Keratinocyte (primary cell): ENCODE measurements around the gene ZNF516. TPM values are rescaled to one million over a fixed set of nuclear protein-coding genes. Genes with fewer than 3 reads are reported as not detected.

Source experiments
- DNase-seq: peaks from one replicate; pipeline ENCODE4 v3.0.0-alpha.2; 2011; ENCODE audit warnings: low read depth, missing footprints, low spot score
- FAIRE-seq: peaks from 2 replicates; lab custom pipeline; 2011; peaks lifted over from hg19 to GRCh38; lab: Jason Lieb, UNC
- H2AFZ ChIP-seq: 2 replicates; pipeline ENCODE4 v1.6.0; 2012; ENCODE audit warnings: low read length, control low read depth, inconsistent platforms; ENCODE audit not compliant: control insufficient read depth
- H3K27ac ChIP-seq: 2 replicates; pipeline ENCODE4 v1.5.1; 2011; ENCODE audit warnings: low read length; ENCODE audit not compliant: control insufficient read depth, insufficient read depth
- H3K27me3 ChIP-seq: 3 replicates; pipeline ENCODE4 v1.6.0; 2011; ENCODE audit warnings: low read length; ENCODE audit not compliant: control insufficient read depth, insufficient read depth; ENCODE audit errors: extremely low read depth
- H3K36me3 ChIP-seq, 2 experiments: 2 replicates in 1 of 2; 3 replicates in 1 of 2; pipeline ENCODE4 v1.5.1; 2011; ENCODE audit warnings: low read length in 2 of 2, mild to moderate bottlenecking in 1 of 2; ENCODE audit not compliant: control insufficient read depth in 2 of 2, insufficient read depth in 2 of 2; ENCODE audit errors: extremely low read depth in 1 of 2
- H3K4me1 ChIP-seq: 3 replicates; pipeline ENCODE4 v1.5.1; 2011; ENCODE audit warnings: low read length; ENCODE audit not compliant: control insufficient read depth, insufficient read depth; ENCODE audit errors: extremely low read depth
- H3K4me2 ChIP-seq: 3 replicates; pipeline ENCODE4 v1.6.0; 2011; ENCODE audit warnings: low read depth, low read length; ENCODE audit not compliant: control insufficient read depth, insufficient read depth; ENCODE audit errors: extremely low read depth
- H3K4me3 ChIP-seq, 3 experiments: fragments of 200-600 bp in 1 of 3; sonication (generic) in 1 of 3; 2 replicates in 2 of 3; 3 replicates in 1 of 3; pipeline ENCODE4 v1.5.1; 2011 to 2016; ENCODE audit warnings: low read length in 3 of 3, mild to moderate bottlenecking in 3 of 3, control low read depth in 2 of 3, inconsistent platforms in 1 of 3, low read depth in 1 of 3, mixed read lengths in 1 of 3, mixed run types in 1 of 3, moderate library complexity in 1 of 3; ENCODE audit not compliant: control insufficient read depth in 2 of 3, insufficient read depth in 2 of 3; ENCODE audit errors: extremely low read depth in 1 of 3
- H3K79me2 ChIP-seq: 2 replicates; pipeline ENCODE4 v1.6.0; 2012; ENCODE audit warnings: low read length; ENCODE audit not compliant: control insufficient read depth, insufficient read depth
- H3K9ac ChIP-seq: 3 replicates; pipeline ENCODE4 v1.6.0; 2011; ENCODE audit warnings: low read length; ENCODE audit not compliant: control insufficient read depth, insufficient read depth; ENCODE audit errors: extremely low read depth
- H3K9me1 ChIP-seq: 3 replicates; pipeline ENCODE4 v1.6.0; 2011; ENCODE audit warnings: low read length; ENCODE audit not compliant: control insufficient read depth, insufficient read depth; ENCODE audit errors: extremely low read depth
- H3K9me3 ChIP-seq: 2 replicates; pipeline ENCODE4 v1.5.1; 2012; ENCODE audit warnings: low read depth, low read length; ENCODE audit not compliant: control insufficient read depth
- H4K20me1 ChIP-seq: 3 replicates; pipeline ENCODE4 v1.6.0; 2011; ENCODE audit warnings: low read length; ENCODE audit not compliant: control insufficient read depth, insufficient read depth; ENCODE audit errors: extremely low read depth
- EZH2 ChIP-seq: IDR thresholded peaks from one replicate; pipeline ENCODE4 v1.6.1; 2012; ENCODE audit warnings: inconsistent platforms, mild to moderate bottlenecking, low read length, moderate library complexity
- dilution Hi-C: fragments of 300-500 bp; cut with MboI; formaldehyde crosslinking; loops from one replicate; pipeline ENCODE4 v1.7.0; 2020; ENCODE audit warnings: low sequenced_read_pairs; ENCODE audit not compliant: extremely low pct_ligation_motif_present
- polyA plus RNA-seq, 5 experiments: library from polyadenylated mRNA; depleted of rRNA in 3 of 5; stranded (reverse) in 3 of 5; stranded (forward) in 1 of 5; unstranded in 1 of 5; fragments of >200 nt; gene quantifications; 1 replicate in 1 of 5; 2 replicates in 3 of 5; 3 replicates in 1 of 5; pipeline versions ENCODE4 v1.2.1 to v1.2.3, GENCODE V29; 2011 to 2012; ENCODE audit warnings: missing spikeins in 2 of 5, low read depth in 1 of 5, low replicate concordance in 1 of 5
- TF ChIP-seq, protein P1 (sequence below), 3 experiments: IDR thresholded peaks in 1 of 3; conservative IDR thresholded peaks in 1 of 3; optimal IDR thresholded peaks in 1 of 3; 2 replicates in 2 of 3; 3 replicates in 1 of 3; pipeline versions ENCODE3 to v1.5.1; 2011; ENCODE audit warnings: low read length in 3 of 3, mild to moderate bottlenecking in 3 of 3, moderate library complexity in 2 of 3, control low read depth in 1 of 3, inconsistent platforms in 1 of 3; ENCODE audit not compliant: insufficient read depth in 2 of 3; ENCODE audit errors: extremely low read depth in 1 of 3

ZNF516 gene
- polyA plus RNA-seq, 1 donor (not counting 4 experiments of a cell fraction or from before 2014, with no cell fraction given): 9.3 TPM

DNA sequence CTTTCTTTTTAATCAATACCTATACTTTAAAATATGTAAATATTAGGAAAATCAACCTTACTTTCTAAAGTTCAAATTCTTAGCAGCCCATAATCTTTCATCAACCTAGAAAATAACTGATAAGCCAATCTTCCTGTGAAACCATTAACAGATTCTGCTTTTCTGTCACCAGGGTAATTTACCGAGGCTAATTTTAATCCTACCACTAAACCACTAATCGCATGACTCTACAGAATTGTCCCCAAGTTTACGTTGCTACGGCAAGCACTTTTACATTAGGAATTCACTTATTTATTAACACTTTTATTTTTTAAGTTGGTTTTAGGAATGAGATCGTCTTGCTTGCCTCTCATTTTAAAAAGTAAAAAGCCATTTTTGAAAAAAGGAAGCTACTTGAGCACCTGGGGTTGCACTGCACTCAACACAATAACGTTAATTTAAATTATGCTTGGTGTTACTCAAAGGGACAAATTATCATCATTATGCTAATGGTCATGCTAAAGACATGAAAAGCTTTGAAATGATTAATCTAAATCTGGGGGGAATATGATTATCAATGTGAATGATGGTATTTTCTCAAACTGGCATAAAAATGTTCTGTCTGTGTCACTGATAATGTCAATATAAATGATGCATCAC is 10.2 kb downstream of the ZNF516 start:
- no peak overlapping the region for H3K4me2 ChIP-seq
- H3K27ac ChIP-seq: no peak overlapping the region
- no peak overlapping the region for H2AFZ ChIP-seq
- H3K9me1 ChIP-seq: no peaks in the 10 kb centered on the region
- DNase-seq (no peak), FAIRE-seq (no peak)
- H3K9me3 ChIP-seq: no peaks in the 10 kb centered on the region
- peaks cover 83% of the 10 kb centered on the region for H3K79me2 ChIP-seq
- dilution Hi-C loops: no loop called here
- no peak overlapping the region for H3K4me3 ChIP-seq
- peaks cover 9% of the 10 kb centered on the region for H4K20me1 ChIP-seq
- TF ChIP-seq, protein P1, sequence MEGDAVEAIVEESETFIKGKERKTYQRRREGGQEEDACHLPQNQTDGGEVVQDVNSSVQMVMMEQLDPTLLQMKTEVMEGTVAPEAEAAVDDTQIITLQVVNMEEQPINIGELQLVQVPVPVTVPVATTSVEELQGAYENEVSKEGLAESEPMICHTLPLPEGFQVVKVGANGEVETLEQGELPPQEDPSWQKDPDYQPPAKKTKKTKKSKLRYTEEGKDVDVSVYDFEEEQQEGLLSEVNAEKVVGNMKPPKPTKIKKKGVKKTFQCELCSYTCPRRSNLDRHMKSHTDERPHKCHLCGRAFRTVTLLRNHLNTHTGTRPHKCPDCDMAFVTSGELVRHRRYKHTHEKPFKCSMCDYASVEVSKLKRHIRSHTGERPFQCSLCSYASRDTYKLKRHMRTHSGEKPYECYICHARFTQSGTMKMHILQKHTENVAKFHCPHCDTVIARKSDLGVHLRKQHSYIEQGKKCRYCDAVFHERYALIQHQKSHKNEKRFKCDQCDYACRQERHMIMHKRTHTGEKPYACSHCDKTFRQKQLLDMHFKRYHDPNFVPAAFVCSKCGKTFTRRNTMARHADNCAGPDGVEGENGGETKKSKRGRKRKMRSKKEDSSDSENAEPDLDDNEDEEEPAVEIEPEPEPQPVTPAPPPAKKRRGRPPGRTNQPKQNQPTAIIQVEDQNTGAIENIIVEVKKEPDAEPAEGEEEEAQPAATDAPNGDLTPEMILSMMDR (optimal IDR thresholded peaks at IDR 0.05 in 1 of 3, IDR thresholded peaks at IDR 0.05 in 1 of 3, conservative IDR thresholded peaks at IDR 0.05 in 1 of 3; ENCODE audit: extremely low read depth in 1 of 3, insufficient read depth in 2 of 3, low read length in 3 of 3): no peak
- no peak for TF ChIP-seq EZH2
- H3K36me3 ChIP-seq: peaks cover 3 to 9% of the 10 kb centered on the region in 2 experiments
- no peaks in the 10 kb centered on the region for H3K27me3 ChIP-seq
- H3K4me1 ChIP-seq: peaks cover 16% of the 10 kb centered on the region
- H3K9ac ChIP-seq: no peak overlapping the region

DNA sequence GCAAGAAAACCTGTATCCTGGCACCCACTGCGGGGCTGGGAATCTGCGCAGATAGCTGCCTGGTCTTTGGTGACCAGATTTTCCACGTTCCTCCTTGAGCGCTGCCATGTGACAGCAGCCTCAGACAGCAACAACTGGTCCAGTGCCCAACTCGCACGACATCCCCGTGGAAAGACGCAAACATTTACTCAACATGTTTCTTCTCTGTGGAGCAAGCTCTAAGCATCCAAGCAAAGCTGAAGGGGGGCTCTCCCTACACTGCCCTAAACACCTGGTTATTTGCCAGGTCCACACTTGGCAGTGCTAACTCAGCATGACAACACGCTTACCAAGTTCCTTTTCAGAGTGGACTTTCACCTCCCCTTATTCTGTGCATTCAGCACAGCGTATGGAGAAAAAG is 11.3 kb downstream of the ZNF516 start:
- no peak overlapping the region for H3K4me2 ChIP-seq
- FAIRE-seq (no peak), DNase-seq (no peak)
- H3K9ac ChIP-seq: no peak overlapping the region
- no peak overlapping the region for H2AFZ ChIP-seq
- H3K27me3 ChIP-seq: no peaks in the 10 kb centered on the region
- H3K9me1 ChIP-seq: no peaks in the 10 kb centered on the region
- peaks cover 8% of the 10 kb centered on the region for H4K20me1 ChIP-seq
- no peak overlapping the region for H3K4me3 ChIP-seq
- H3K4me1 ChIP-seq: peaks cover 7% of the 10 kb centered on the region
- H3K27ac ChIP-seq: no peak overlapping the region
- peaks cover 3 to 9% of the 10 kb centered on the region in 2 experiments for H3K36me3 ChIP-seq
- peaks cover 81% of the 10 kb centered on the region for H3K79me2 ChIP-seq
- TF ChIP-seq, protein P1 (optimal IDR thresholded peaks at IDR 0.05 in 1 of 3, IDR thresholded peaks at IDR 0.05 in 1 of 3, conservative IDR thresholded peaks at IDR 0.05 in 1 of 3; ENCODE audit: extremely low read depth in 1 of 3, insufficient read depth in 2 of 3, low read length in 3 of 3): no peak
- TF ChIP-seq EZH2: no peak
- dilution Hi-C loops: no loop called here
- H3K9me3 ChIP-seq: no peaks in the 10 kb centered on the region
